SK-N-SH (cell line): ENCODE measurements around the gene ME2. TPM values are rescaled to one million over a fixed set of nuclear protein-coding genes. Genes with fewer than 3 reads are reported as not detected.

Experiments used
- CTCF ChIA-PET: fragments of 300-600, 350-600 bp; formaldehyde crosslinking; extraction: SDS; loops from one replicate; lab custom pipeline; 2021; lab: Yijun Ruan, JAX
- POLR2A ChIA-PET: fragments of 350-600 bp; sonication (Branson Sonifier 250); formaldehyde crosslinking; extraction: SDS; loops from one replicate; lab custom pipeline; 2020; ENCODE audit warnings: antibody characterized with exemption, inconsistent platforms; lab: Yijun Ruan, JAX
- DNase-seq: peaks from one replicate; pipeline ENCODE4 v3.0.0; 2012
- H2AFZ ChIP-seq: fragments of 200-600 bp; sonication (generic); 2 replicates; pipeline ENCODE4 v1.8.1; 2016; ENCODE audit warnings: antibody characterized with exemption, mild to moderate bottlenecking, low read depth
- H3F3A ChIP-seq: fragments of 200-600 bp; sonication (generic); replicated peaks from 2 replicates; pipeline ENCODE3; 2016; ENCODE audit warnings: antibody characterized with exemption, mild to moderate bottlenecking; ENCODE audit not compliant: insufficient read depth
- H3K27ac ChIP-seq, 2 experiments: fragments of 200-500 bp in 1 of 2; fragments of 200-600 bp in 1 of 2; sonication (Bioruptor generic) in 1 of 2; sonication (generic), shearing (Covaris generic) in 1 of 2; 2 replicates each; pipeline versions ENCODE4 v1.5.1 to v1.6.1; 2014 to 2016; ENCODE audit warnings: low read depth in 2 of 2, inconsistent platforms in 1 of 2, low read length in 1 of 2, mild to moderate bottlenecking in 1 of 2, mixed read lengths in 1 of 2
- H3K27me3 ChIP-seq: fragments of 200-600 bp; sonication (generic), shearing (Covaris generic); 2 replicates; pipeline ENCODE4 v1.6.1; 2016; ENCODE audit warnings: mixed run types; ENCODE audit not compliant: insufficient read depth
- H3K36me3 ChIP-seq, 2 experiments: fragments of 200-500 bp in 1 of 2; fragments of 200-600 bp in 1 of 2; sonication (Bioruptor generic) in 1 of 2; sonication (generic) in 1 of 2; replicated peaks in 1 of 2; 2 replicates each; pipeline versions ENCODE3 to v1.5.1; 2014 to 2016; ENCODE audit warnings: low read length in 1 of 2, mild to moderate bottlenecking in 1 of 2; ENCODE audit not compliant: insufficient read depth in 2 of 2, control insufficient read depth in 1 of 2
- H3K4me1 ChIP-seq, 2 experiments: fragments of 200-500 bp in 1 of 2; fragments of 200-600 bp in 1 of 2; sonication (Bioruptor generic) in 1 of 2; sonication (generic), shearing (Covaris generic) in 1 of 2; 2 replicates each; pipeline versions ENCODE4 v1.5.1 to v1.6.1; 2014 to 2016; ENCODE audit warnings: low read depth in 1 of 2, low read length in 1 of 2, mixed run types in 1 of 2; ENCODE audit not compliant: insufficient read depth in 2 of 2, control insufficient read depth in 1 of 2
- H3K4me2 ChIP-seq: fragments of 200-600 bp; sonication (generic), shearing (Covaris generic); 2 replicates; pipeline ENCODE4 v1.6.1; 2017; ENCODE audit warnings: mixed run types
- H3K4me3 ChIP-seq, 2 experiments: fragments of 200-500 bp in 1 of 2; fragments of 200-600 bp in 1 of 2; sonication (Bioruptor generic) in 1 of 2; sonication (generic), shearing (Covaris generic) in 1 of 2; 2 replicates each; pipeline versions ENCODE4 v1.5.1 to v1.8.1; 2014 to 2016; ENCODE audit warnings: low read depth in 2 of 2, inconsistent platforms in 1 of 2, low read length in 1 of 2, mild to moderate bottlenecking in 1 of 2, mixed read lengths in 1 of 2, moderate library complexity in 1 of 2
- H3K79me2 ChIP-seq: fragments of 200-600 bp; sonication (generic); 2 replicates; pipeline ENCODE4 v1.8.1; 2017; ENCODE audit warnings: mild to moderate bottlenecking; ENCODE audit not compliant: insufficient read depth
- H3K9ac ChIP-seq: fragments of 200-600 bp; sonication (generic); 2 replicates; pipeline ENCODE4 v1.6.1; 2017; ENCODE audit warnings: mixed run types
- H3K9me2 ChIP-seq: fragments of 200-600 bp; sonication (generic); 2 replicates; pipeline ENCODE4 v1.6.1; 2017; ENCODE audit warnings: mixed run types
- H3K9me3 ChIP-seq: fragments of 200-600 bp; sonication (generic); 2 replicates; pipeline ENCODE4 v1.6.1; 2017; ENCODE audit warnings: mixed run types, mild to moderate bottlenecking, moderate library complexity
- H4K20me1 ChIP-seq: fragments of 200-600 bp; sonication (generic); 2 replicates; pipeline ENCODE4 v1.6.1; 2017; ENCODE audit warnings: mild to moderate bottlenecking, mixed run types; ENCODE audit not compliant: insufficient read depth
- CTCF ChIP-seq: fragments of 200-600 bp; sonication (generic); IDR thresholded peaks from 2 replicates; pipeline ENCODE4 v1.6.1; 2017; ENCODE audit warnings: antibody characterized with exemption, mild to moderate bottlenecking, moderate library complexity
- EP300 ChIP-seq, 2 experiments: IDR thresholded peaks; 2 replicates each; pipeline versions ENCODE4 v1.4.0 to v1.6.1; 2012; ENCODE audit warnings: borderline replicate concordance in 1 of 2, low read depth in 1 of 2, low read length in 1 of 2
- EZH2phosphoT487 ChIP-seq: fragments of 200-600 bp; sonication (generic); IDR thresholded peaks from 2 replicates; pipeline ENCODE4 v1.6.1; 2017; ENCODE audit warnings: low read depth, mixed run types, mild to moderate bottlenecking, antibody characterized with exemption, moderate library complexity, borderline replicate concordance
- IRF3 ChIP-seq: fragments of 150-350 bp; IDR thresholded peaks from 2 replicates; pipeline ENCODE4 v1.6.1; 2016; ENCODE audit warnings: mild to moderate bottlenecking, low read depth, low read length
- JUND ChIP-seq: IDR thresholded peaks from 2 replicates; pipeline ENCODE4 v1.4.0; 2012
- MAX ChIP-seq: IDR thresholded peaks from 2 replicates; pipeline ENCODE4 v1.4.0; 2012; ENCODE audit warnings: low read depth
- MEF2A ChIP-seq: IDR thresholded peaks from 2 replicates; pipeline ENCODE4 v1.4.0; 2012; ENCODE audit warnings: low read depth, borderline replicate concordance
- NRF1 ChIP-seq: IDR thresholded peaks from 2 replicates; pipeline ENCODE4 v1.6.1; 2012; ENCODE audit warnings: low read depth, mild to moderate bottlenecking, low read length
- PBX3 ChIP-seq: IDR thresholded peaks from 2 replicates; pipeline ENCODE4; 2012
- REST ChIP-seq: IDR thresholded peaks from 2 replicates; pipeline ENCODE4 v1.6.1; 2012; ENCODE audit warnings: mild to moderate bottlenecking, low read depth, low read length, moderate library complexity
- RXRA ChIP-seq: IDR thresholded peaks from 2 replicates; pipeline ENCODE4 v1.4.0; 2012; ENCODE audit warnings: low read depth, mild to moderate bottlenecking, borderline replicate concordance
- SIN3A ChIP-seq: IDR thresholded peaks from 2 replicates; pipeline ENCODE4 v1.6.1; 2012; ENCODE audit warnings: low read depth, mild to moderate bottlenecking, low read length, moderate library complexity, borderline replicate concordance
- SMC3 ChIP-seq: IDR thresholded peaks from 2 replicates; pipeline ENCODE4 v1.6.1; 2012; ENCODE audit warnings: low read depth, low read length, improper control_type of control experiment
- TAF1 ChIP-seq: IDR thresholded peaks from 2 replicates; pipeline ENCODE4 v1.6.1; 2012; ENCODE audit warnings: low read depth, mild to moderate bottlenecking, low read length, moderate library complexity, borderline replicate concordance
- TCF12 ChIP-seq: IDR thresholded peaks from 2 replicates; pipeline ENCODE4 v1.4.0; 2012
- TEAD4 ChIP-seq: IDR thresholded peaks from 2 replicates; pipeline ENCODE4 v1.4.0; 2012; ENCODE audit warnings: mild to moderate bottlenecking, borderline replicate concordance; ENCODE audit not compliant: insufficient read depth
- USF1 ChIP-seq: IDR thresholded peaks from 2 replicates; pipeline ENCODE4 v1.4.0; 2012; ENCODE audit warnings: low read depth, borderline replicate concordance
- USF2 ChIP-seq: fragments of 150-350 bp; IDR thresholded peaks from 2 replicates; pipeline ENCODE4 v1.6.1; 2017; ENCODE audit warnings: antibody characterized with exemption, low read length, low read depth, borderline replicate concordance
- YY1 ChIP-seq: IDR thresholded peaks from 2 replicates; pipeline ENCODE4 v1.4.0; 2012; ENCODE audit warnings: low read depth, mild to moderate bottlenecking
- WGBS: methylation state at CpG from one replicate; pipeline ENCODE4 v1.1.6; 2017; ENCODE audit warnings: low lambda C conversion rate; 5-methylcytosine and 5-hydroxymethylcytosine counted together
- polyA plus RNA-seq, 3 experiments: library from polyadenylated mRNA; depleted of rRNA; stranded (reverse); fragments of >200 nt; gene quantifications; 2 replicates each; pipeline ENCODE4 v1.2.3, GENCODE V29; 2012

Gene ME2
- polyA plus RNA-seq, 1 of the 3 experiments (the other 2 are of a cell fraction) = 35.1 TPM

GRCh38 chr18:50902797-50903196 is 23.9 kb downstream of the ME2 start:
- H3K27ac ChIP-seq = no peak overlapping the region
- no peaks in the 10 kb centered on the region for H3K27me3 ChIP-seq
- H3K4me2 ChIP-seq = no peak overlapping the region
- H3K9ac ChIP-seq = no peak overlapping the region
- H3K79me2 ChIP-seq = no peaks in the 10 kb centered on the region; the same call in 1 of the 2 replicates
- no peaks in the 10 kb centered on the region for H3K9me2 ChIP-seq
- H3K4me1 ChIP-seq = no peaks in the 10 kb centered on the region
- no peaks in the 10 kb centered on the region for H3K9me3 ChIP-seq
- TF ChIP-seq REST (no peak), USF2 (no peak), TEAD4 (no peak), YY1 (no peak)
- no peaks in the 10 kb centered on the region for H3F3A ChIP-seq
- 67% methylated on average over 1 of the region's 1 CpG for WGBS
- no peaks in the 10 kb centered on the region for H4K20me1 ChIP-seq
- ChIA-PET CTCF (no interaction called here), POLR2A (no interaction called here)
- H3K36me3 ChIP-seq = peaks cover 13 to 52% of the 10 kb centered on the region in 2 experiments
- H3K4me3 ChIP-seq = no peak overlapping the region
- H2AFZ ChIP-seq = no peak overlapping the region
- DNase-seq = no peak

- Histone ChIP-seq H3K36me3 (peaks cover 20 to 39% of the 10 kb centered on the region in 2 experiments), H2AFZ (no peak overlapping the region), H3K9me3 (no peaks in the 10 kb centered on the region), H3K4me2 (no peak overlapping the region), H3F3A (no peaks in the 10 kb centered on the region), H3K4me3 (no peak overlapping the region), H3K4me1 (no peaks in the 10 kb centered on the region), H3K9ac (no peak overlapping the region), H3K9me2 (no peaks in the 10 kb centered on the region), H3K27me3 (no peaks in the 10 kb centered on the region), H3K79me2 (no peaks in the 10 kb centered on the region; the same call in 1 of the 2 replicates), H3K27ac (no peak overlapping the region), H4K20me1 (no peaks in the 10 kb centered on the region)
- CTCF ChIA-PET = no interaction called here
- DNase-seq = no peak
- WGBS = 93% methylated on average over 2 of the region's 2 CpGs
- POLR2A ChIA-PET = no interaction called here
- TF ChIP-seq SMC3 (no peak), PBX3 (no peak), NRF1 (no peak), EZH2phosphoT487 (no peak), SIN3A (no peak), IRF3 (no peak), EP300 (IDR thresholded peaks at IDR 0.05; ENCODE audit: borderline replicate concordance in 1 of 2, low read depth in 1 of 2, low read length in 1 of 2) (no peak), MAX (no peak), TCF12 (no peak), USF1 (no peak), TAF1 (no peak), JUND (no peak), CTCF (no peak), RXRA (no peak), MEF2A (no peak)
These were observed 27.9 kb downstream of the ME2 start for GRCh38 chr18:50906843-50907242.
